H7 (cell line): ENCODE results near the gene ETF1. TPM values are rescaled to one million over a fixed set of nuclear protein-coding genes. Genes with fewer than 3 reads are reported as not detected.

Source experiments
- DNase-seq: peaks from one replicate; pipeline ENCODE4 v3.0.0; 2012
- H3K27me3 ChIP-seq: 2 replicates; pipeline ENCODE4 v1.6.0; 2011; ENCODE audit warnings: mild to moderate bottlenecking, low read length; ENCODE audit not compliant: control insufficient read depth, insufficient read depth
- H3K36me3 ChIP-seq: replicated peaks from 2 replicates; pipeline ENCODE4 v1.5.1; 2011; ENCODE audit warnings: low read length; ENCODE audit not compliant: control insufficient read depth, insufficient read depth
- H3K4me3 ChIP-seq: 2 replicates; pipeline ENCODE4 v1.5.1; 2011; ENCODE audit warnings: low read depth, mild to moderate bottlenecking, control low read depth, low read length, moderate library complexity; ENCODE audit not compliant: insufficient read depth
- total RNA-seq: library from RNA; depleted of rRNA; stranded (reverse); fragments of >200 nt; shearing (Covaris generic); gene quantifications from 2 replicates; pipeline ENCODE4 v1.2.3, GENCODE V29; 2014

The ETF1 gene
- total RNA-seq, 1 experiment from 2014 or later: 113 TPM

DNA sequence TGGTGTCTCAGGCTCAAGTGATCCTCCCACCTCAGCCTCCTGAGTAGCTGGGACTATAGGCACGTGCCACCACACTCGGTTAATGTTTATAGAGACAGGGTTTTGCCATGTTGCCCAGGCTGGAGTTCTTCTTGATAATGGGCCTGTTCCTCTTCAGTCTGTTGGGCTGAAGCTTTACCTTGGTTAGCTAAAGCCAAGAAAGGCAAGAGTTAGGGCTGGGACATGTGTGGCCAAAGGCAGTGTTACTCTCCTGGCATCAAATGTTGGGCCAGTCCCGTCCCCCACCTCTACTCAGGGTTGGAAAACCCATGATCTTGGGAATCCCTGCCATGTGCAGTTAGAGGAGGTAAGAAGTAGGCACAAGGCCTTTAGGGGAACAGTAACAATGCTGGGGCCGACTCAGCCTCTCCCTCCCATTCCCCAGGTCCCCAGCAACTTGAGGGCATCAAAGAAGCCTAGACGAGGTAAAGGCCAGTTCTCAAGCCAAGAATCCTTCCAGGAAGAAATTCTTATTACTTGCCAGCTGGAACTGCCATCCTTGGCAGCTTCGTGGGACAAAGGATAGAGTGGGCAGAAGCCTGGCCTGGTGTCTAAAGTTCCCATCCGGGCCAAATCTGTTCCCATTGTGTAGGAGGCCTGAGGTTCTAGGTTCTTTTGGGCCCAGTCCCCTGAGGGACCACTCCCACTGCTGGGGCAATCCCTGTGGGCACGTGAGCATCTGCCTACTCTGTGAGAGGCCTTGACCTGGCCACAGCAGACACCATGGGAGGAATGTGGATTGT lies 73.3 kb downstream of the ETF1 start:
- H3K4me3 ChIP-seq: no peak overlapping the region
- no peaks in the 10 kb centered on the region; the same call in 1 of the 2 replicates for H3K36me3 ChIP-seq
- peaks cover 24% of the 10 kb centered on the region for H3K27me3 ChIP-seq
- no peak for DNase-seq

DNA sequence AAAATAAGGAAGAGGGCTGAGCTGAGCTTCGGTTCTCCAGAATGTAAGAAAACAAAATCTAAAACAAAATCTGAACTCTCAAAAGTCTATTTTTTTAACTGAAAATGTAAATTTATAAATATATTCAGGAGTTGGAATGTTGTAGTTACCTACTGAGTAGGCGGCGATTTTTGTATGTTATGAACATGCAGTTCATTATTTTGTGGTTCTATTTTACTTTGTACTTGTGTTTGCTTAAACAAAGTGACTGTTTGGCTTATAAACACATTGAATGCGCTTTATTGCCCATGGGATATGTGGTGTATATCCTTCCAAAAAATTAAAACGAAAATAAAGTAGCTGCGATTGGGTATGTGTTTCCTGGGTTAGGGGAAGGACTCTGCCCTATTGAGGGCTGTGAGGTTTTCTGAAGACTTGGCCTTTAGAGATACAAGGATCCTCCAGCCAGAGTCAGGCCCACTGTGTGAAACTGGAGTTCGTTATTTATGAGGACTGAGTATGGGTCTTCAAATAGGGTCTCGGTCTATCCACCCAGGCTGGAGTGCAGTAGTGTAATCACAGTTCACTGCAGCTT lies 74.0 kb downstream of the ETF1 start:
- Histone ChIP-seq H3K4me3 (no peak overlapping the region), H3K27me3 (peaks cover 24% of the 10 kb centered on the region), H3K36me3 (no peaks in the 10 kb centered on the region; the same call in 1 of the 2 replicates)
- peak; percentile 30 for DNase-seq

DNA sequence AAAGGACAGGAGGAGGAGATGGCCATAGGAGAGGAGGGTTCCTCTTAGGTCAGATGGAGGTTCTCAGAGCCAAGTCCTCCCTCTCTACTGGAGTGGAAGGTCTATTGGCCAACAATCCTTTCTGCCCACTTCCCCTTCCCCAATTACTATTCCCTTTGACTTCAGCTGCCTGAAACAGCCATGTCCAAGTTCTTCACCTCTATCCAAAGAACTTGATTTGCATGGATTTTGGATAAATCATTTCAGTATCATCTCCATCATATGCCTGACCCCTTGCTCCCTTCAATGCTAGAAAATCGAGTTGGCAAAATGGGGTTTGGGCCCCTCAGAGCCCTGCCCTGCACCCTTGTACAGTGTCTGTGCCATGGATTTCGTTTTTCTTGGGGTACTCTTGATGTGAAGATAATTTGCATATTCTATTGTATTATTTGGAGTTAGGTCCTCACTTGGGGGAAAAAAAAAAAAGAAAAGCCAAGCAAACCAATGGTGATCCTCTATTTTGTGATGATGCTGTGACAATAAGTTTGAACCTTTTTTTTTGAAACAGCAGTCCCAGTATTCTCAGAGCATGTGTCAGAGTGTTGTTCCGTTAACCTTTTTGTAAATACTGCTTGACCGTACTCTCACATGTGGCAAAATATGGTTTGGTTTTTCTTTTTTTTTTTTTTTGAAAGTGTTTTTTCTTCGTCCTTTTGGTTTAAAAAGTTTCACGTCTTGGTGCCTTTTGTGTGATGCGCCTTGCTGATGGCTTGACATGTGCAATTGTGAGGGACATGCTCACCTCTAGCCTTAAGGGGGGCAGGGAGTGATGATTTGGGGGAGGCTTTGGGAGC lies 74.7 kb downstream of the ETF1 start:
- Histone ChIP-seq H3K27me3 (peaks cover 24% of the 10 kb centered on the region), H3K36me3 (no peaks in the 10 kb centered on the region; the same call in 1 of the 2 replicates), H3K4me3 (no peak overlapping the region)
- DNase-seq: no peak

DNA sequence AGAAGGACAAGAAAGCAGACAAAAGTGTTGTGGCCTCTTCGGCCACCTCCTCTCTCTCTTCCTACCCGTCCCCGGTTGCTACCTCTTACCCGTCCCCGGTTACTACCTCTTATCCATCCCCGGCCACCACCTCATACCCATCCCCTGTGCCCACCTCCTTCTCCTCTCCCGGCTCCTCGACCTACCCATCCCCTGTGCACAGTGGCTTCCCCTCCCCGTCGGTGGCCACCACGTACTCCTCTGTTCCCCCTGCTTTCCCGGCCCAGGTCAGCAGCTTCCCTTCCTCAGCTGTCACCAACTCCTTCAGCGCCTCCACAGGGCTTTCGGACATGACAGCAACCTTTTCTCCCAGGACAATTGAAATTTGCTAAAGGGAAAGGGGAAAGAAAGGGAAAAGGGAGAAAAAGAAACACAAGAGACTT lies 75.3 kb downstream of the ETF1 start:
- Histone ChIP-seq H3K36me3 (no peaks in the 10 kb centered on the region; the same call in 1 of the 2 replicates), H3K27me3 (peaks cover 24% of the 10 kb centered on the region), H3K4me3 (no peak overlapping the region)
- DNase-seq: peak; percentile 26

DNA sequence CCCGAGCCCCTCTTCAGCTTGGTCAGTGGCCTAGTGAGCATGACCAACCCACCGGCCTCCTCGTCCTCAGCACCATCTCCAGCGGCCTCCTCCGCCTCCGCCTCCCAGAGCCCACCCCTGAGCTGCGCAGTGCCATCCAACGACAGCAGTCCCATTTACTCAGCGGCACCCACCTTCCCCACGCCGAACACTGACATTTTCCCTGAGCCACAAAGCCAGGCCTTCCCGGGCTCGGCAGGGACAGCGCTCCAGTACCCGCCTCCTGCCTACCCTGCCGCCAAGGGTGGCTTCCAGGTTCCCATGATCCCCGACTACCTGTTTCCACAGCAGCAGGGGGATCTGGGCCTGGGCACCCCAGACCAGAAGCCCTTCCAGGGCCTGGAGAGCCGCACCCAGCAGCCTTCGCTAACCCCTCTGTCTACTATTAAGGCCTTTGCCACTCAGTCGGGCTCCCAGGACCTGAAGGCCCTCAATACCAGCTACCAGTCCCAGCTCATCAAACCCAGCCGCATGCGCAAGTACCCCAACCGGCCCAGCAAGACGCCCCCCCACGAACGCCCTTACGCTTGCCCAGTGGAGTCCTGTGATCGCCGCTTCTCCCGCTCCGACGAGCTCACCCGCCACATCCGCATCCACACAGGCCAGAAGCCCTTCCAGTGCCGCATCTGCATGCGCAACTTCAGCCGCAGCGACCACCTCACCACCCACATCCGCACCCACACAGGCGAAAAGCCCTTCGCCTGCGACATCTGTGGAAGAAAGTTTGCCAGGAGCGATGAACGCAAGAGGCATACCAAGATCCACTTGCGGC lies 75.9 kb downstream of the ETF1 start:
- H3K4me3 ChIP-seq: no peak overlapping the region; the same call in 1 of the 2 replicates
- DNase-seq: peak; percentile 48
- H3K36me3 ChIP-seq: no peaks in the 10 kb centered on the region; the same call in 1 of the 2 replicates
- peaks cover 24% of the 10 kb centered on the region for H3K27me3 ChIP-seq

DNA sequence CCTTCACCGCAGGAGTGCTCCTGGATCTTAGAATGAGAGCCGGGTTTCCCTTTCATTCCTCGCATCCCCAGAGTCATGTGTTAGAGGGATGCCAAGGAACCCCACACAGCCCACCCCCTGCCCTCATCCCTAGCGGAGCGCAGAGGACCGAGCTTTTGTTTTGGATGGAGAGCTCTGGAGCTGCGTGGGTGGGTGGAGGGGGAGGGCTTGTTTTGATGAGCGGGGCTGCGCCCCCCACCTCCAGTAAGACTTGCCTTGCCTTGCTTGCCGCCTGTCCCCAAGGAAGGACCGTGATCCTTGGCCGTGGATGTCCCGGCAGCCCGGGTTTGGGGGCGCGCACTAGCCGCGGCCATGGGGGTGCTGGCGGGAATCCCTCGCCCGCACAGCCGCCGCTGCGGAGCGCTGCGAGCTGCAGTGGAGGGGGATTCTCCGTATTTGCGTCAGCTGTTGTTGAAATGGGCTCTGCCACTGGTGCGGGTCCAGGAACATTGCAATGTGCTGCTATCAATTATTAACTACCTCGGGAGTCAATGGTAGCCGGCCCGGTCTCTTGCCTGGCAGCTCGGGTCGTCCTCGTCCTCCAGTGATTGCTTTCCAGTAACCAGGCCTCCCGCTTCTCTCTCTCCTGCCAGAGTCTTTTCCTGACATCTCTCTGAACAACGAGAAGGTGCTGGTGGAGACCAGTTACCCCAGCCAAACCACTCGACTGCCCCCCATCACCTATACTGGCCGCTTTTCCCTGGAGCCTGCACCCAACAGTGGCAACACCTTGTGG lies 76.7 kb downstream of the ETF1 start:
- Histone ChIP-seq H3K36me3 (no peaks in the 10 kb centered on the region; the same call in 1 of the 2 replicates), H3K4me3 (peak overlapping the region; percentile 64), H3K27me3 (peaks cover 24% of the 10 kb centered on the region)
- DNase-seq: peak; percentile 73

DNA sequence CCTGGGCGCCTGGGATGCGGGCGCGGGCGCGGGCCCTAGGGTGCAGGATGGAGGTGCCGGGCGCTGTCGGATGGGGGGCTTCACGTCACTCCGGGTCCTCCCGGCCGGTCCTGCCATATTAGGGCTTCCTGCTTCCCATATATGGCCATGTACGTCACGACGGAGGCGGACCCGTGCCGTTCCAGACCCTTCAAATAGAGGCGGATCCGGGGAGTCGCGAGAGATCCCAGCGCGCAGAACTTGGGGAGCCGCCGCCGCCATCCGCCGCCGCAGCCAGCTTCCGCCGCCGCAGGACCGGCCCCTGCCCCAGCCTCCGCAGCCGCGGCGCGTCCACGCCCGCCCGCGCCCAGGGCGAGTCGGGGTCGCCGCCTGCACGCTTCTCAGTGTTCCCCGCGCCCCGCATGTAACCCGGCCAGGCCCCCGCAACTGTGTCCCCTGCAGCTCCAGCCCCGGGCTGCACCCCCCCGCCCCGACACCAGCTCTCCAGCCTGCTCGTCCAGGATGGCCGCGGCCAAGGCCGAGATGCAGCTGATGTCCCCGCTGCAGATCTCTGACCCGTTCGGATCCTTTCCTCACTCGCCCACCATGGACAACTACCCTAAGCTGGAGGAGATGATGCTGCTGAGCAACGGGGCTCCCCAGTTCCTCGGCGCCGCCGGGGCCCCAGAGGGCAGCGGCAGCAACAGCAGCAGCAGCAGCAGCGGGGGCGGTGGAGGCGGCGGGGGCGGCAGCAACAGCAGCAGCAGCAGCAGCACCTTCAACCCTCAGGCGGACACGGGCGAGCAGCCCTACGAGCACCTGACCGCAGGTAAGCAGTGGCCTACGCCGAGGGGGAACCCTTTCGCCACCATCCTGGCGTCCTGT lies 77.5 kb downstream of the ETF1 start, which contains the start of gene EGR1:
EGR1 (plus strand) TSS at position 219 of the 864 bp plus-strand sequence; CDS start at position 502, 283 bp downstream.
- Histone ChIP-seq H3K27me3 (peaks cover 24% of the 10 kb centered on the region), H3K4me3 (peak within 1 kb of the TSS; percentile 64)

DNA sequence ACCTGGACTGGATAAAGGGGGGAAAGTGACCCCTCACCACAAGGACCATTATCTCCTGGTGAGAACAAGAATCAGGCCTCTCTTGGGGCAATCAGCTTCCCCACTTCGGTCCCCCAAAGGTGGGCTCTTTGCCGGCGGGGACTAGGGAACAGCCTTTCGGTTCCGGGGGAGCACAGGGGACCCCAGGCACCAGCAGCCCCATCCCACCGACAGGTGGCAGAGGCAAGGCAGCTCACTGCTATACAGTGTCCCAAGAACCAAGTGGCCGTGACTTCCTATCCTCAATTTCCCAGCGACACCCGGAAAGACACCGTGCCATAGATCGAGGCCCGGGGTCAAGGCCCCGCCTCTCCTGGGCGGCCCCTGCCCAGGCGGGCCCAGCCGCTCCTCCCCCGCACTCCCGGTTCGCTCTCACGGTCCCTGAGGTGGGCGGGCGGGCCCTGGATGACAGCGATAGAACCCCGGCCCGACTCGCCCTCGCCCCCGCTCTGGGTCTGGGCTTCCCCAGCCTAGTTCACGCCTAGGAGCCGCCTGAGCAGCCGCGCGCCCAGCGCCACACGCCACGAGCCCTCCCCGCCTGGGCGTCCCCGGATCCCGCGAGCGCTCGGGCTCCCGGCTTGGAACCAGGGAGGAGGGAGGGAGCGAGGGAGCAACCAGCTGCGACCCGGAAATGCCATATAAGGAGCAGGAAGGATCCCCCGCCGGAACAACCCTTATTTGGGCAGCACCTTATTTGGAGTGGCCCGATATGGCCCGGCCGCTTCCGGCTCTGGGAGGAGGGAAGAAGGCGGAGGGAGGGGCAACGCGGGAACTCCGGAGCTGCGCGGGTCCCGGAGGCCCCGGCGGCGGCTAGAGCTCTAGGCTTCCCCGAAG lies 78.4 kb downstream of the ETF1 start:
- peak; percentile 97 for DNase-seq
- Histone ChIP-seq H3K36me3 (no peaks in the 10 kb centered on the region; the same call in 1 of the 2 replicates), H3K27me3 (peaks cover 24% of the 10 kb centered on the region), H3K4me3 (peak overlapping the region; percentile 64)

More for the DNA sequence above, 77.5 kb downstream of the ETF1 start, which contains the start of gene EGR1:
- DNase-seq: peak; percentile 96
- no peaks in the 10 kb centered on the region; the same call in 1 of the 2 replicates for H3K36me3 ChIP-seq

DNA sequence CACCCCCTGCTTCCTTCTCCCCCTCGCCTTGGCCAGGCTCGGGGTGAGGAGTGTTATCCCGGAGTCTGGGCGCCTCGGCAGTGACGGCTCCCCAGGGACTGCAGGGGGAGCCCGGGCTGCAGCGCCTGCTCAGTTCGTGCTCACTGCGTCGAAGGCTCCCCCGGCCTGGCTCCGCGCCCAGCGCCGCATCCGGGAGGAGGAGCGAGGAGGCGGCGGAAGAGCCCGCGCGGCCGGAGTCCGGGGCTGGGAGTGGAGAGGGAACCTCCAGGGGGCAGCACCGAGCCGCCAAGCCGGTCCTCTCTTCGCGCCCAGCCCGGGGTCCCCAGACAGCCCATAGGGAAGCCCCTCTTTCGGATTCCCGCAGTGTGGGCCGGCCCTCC lies 79.0 kb downstream of the ETF1 start:
- no peaks in the 10 kb centered on the region; the same call in 1 of the 2 replicates for H3K36me3 ChIP-seq
- H3K27me3 ChIP-seq: peaks cover 24% of the 10 kb centered on the region
- DNase-seq: peak; percentile 98
- H3K4me3 ChIP-seq: peak overlapping the region; percentile 64

DNA sequence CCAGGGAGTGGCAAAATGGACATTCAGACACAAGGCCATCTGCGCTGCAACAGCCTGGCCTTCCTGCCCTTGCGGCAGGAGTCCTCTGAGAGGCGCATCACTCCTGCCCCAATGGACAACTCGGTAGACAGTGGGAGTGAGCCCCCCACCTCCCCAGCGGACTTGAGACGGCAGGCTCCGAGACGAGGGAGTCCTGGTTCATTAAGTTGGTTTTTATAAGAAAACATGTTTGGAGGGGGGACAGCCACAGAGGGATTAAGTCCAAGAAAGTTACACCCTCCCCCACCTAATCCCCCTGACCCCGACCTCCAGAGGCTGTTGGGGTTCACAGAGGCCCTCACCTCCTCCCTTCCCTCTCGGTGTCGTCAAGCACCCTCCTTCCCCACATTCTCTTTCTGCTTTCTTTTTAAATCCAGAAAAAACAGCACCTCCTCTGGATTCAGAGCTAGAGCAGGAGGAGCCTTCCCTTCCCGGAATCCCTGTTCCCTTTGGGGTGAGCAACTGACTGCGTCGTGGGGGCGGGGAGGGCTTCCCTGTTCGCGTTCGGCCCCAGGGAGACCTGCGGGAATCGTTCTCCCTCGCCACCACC lies 79.5 kb downstream of the ETF1 start:
- Histone ChIP-seq H3K4me3 (peak overlapping the region; percentile 64), H3K27me3 (peaks cover 24% of the 10 kb centered on the region), H3K36me3 (no peaks in the 10 kb centered on the region; the same call in 1 of the 2 replicates)
- no peak for DNase-seq

DNA sequence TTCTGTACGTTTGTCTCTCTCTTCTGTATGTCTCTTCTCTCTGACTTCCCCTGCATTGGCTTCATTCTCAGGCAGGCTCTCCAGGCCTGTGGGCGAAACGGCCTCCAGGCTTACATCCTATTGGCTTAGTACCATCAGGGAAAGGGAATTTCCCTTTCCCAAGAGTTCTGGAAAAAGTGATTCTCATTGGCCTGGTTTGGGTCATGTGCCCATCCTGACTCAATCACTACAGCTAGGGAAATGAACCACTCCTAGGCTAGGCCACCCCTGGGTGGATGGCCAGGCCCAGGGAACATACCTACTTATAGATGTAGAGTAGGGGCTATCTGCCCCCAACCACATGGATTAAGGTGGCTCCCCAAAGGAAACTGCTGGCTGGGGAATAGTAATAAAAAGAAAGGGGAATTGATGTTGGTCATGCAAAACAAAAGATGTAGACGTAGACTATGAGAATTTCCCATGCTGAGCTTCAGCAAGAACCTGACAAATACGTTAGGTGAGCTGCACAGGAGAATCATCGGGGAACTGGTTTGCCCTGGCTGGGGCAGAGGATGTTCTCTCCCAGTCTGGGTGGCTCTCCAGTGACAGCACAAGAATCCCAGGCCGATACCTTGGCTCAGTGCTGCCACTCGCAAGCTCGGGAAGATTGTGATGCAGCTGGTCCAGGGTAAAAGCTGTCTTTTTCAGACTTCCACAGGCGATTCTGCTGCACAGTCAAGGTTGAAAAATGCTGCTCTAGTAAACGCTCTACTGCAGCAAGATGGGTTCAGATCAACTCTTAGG lies 81.5 kb downstream of the ETF1 start:
- Histone ChIP-seq H3K36me3 (no peaks in the 10 kb centered on the region), H3K27me3 (peaks cover 11% of the 10 kb centered on the region), H3K4me3 (no peak overlapping the region)
- peak; percentile 69 for DNase-seq
